GM10248 (cell line): ENCODE data around the gene TRDN.
"Not testable (repeated sequence)": the region's sequence is repeated elsewhere in the genome, so short reads cannot be mapped to it uniquely, and the experiment has no call there.

Experiments used
- CTCF ChIA-PET: fragments of 300-600 bp; sonication (Branson Sonifier 250); formaldehyde crosslinking; extraction: SDS; loops from one replicate; lab custom pipeline; 2021; ENCODE audit warnings: antibody characterized with exemption; lab: Yijun Ruan, JAX
- POLR2A ChIA-PET: fragments of 350-650 bp; sonication (Branson Sonifier 250); formaldehyde crosslinking; extraction: SDS; loops from one replicate; lab custom pipeline; 2020; ENCODE audit warnings: antibody characterized with exemption; lab: Yijun Ruan, JAX
- DNase-seq: peaks from one replicate; pipeline ENCODE4 v3.0.0; 2012; ENCODE audit errors: extremely low spot score
- TF ChIP-seq, protein P1 (sequence below): IDR thresholded peaks from 2 replicates; pipeline ENCODE4 v1.5.1; 2012; ENCODE audit warnings: mild to moderate bottlenecking, low read depth; ENCODE audit errors: extremely low read depth, missing control alignments, control extremely low read depth

Gene TRDN

DNA sequence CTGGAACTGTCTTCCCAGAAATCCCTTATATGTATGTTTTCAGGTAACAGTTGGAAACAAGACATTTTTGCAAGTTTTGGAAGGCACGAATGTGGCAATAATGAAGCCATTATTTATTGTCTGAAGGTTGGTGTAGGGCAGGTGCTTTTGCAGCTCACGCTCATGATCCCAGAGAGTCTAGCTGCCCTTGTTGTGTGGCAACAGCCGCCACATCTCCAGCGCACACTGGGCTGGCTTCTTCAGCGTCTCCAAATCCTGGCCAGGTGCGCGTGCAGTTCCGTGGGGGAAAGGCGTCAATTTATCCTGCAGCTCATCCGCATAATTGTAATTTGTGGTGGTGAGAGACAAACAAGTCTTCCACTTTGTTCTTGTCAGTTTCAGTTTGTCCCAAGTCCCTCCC, 71.2 kb downstream of the TRDN start:
- no peak for DNase-seq
- ChIA-PET POLR2A (no interaction called here), CTCF (interaction anchor here (0.8 to 1.5 kb wide), 2 partner anchors 13 to 28 kb away, joined by 3 read pairs; no protein-coding TSS in a partner anchor)
- TF ChIP-seq, protein P1, sequence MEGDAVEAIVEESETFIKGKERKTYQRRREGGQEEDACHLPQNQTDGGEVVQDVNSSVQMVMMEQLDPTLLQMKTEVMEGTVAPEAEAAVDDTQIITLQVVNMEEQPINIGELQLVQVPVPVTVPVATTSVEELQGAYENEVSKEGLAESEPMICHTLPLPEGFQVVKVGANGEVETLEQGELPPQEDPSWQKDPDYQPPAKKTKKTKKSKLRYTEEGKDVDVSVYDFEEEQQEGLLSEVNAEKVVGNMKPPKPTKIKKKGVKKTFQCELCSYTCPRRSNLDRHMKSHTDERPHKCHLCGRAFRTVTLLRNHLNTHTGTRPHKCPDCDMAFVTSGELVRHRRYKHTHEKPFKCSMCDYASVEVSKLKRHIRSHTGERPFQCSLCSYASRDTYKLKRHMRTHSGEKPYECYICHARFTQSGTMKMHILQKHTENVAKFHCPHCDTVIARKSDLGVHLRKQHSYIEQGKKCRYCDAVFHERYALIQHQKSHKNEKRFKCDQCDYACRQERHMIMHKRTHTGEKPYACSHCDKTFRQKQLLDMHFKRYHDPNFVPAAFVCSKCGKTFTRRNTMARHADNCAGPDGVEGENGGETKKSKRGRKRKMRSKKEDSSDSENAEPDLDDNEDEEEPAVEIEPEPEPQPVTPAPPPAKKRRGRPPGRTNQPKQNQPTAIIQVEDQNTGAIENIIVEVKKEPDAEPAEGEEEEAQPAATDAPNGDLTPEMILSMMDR, result no peak

DNA sequence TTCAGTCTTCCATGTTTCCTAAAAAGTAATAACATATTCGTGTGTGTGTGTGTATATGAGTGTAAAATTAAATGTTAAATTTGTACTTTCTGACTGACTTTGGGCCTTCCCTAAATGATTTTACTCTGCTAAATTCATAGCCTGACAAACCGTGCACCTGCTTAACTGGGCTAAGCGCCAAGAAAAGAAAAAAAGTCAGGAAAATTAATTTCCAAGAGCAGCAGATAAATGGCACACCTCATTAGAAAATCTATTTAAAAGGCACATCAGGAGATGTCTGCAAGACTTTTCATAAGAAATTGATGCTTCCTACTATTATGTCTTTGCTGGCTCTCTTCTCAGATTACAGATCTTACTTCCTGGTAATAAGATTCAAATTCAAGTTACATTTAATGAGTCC, 72.4 kb downstream of the TRDN start:
- POLR2A ChIA-PET, result no interaction called here

DNA sequence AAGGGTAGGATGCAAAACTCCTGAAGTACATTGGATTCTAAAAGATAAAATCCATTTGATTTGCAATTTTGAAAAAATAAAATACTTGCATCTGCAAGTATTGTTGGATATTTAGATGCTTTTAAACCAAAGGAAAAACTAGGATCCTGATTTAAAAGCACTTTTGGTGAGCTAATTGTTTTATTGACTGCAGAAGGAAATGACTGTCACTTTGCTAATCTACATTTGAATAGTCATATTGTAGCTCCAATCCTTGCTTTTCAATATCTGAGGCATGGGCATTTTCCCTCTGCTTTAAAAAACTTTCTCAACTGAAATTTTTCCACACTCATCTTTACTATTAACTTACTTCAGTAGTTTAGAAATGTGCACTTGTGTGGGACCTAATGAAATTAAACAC, 74.1 kb downstream of the TRDN start:
- TF ChIP-seq, protein P1, result no peak
- ChIA-PET CTCF (no interaction called here), POLR2A (no interaction called here)
- DNase-seq, result no peak

More for the DNA sequence above, 72.4 kb downstream of the TRDN start:
- CTCF ChIA-PET, result no interaction called here
- TF ChIP-seq, protein P1, result no peak
- no peak for DNase-seq

DNA sequence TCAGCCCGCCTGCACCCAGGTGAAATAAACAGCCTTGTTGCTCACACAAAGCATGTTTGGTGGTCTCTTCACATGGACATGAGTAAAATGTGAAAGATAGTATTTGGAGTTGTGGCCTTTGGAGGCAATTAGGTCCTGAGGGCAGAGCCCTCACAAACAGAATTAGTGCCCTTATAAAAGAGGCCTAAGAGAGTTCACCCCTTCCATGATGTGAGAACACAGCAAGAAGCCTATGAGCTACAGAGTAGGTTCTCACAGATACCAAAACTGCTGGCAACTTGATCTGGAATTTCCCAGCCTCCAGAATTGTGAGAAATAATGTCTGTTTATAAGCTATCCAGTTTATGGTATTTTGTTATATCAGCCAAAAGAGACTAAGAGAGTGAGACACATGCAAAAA, 74.5 kb downstream of the TRDN start:
- ChIA-PET POLR2A (no interaction called here), CTCF (no interaction called here)
- TF ChIP-seq, protein P1, result no peak
- no peak for DNase-seq

DNA sequence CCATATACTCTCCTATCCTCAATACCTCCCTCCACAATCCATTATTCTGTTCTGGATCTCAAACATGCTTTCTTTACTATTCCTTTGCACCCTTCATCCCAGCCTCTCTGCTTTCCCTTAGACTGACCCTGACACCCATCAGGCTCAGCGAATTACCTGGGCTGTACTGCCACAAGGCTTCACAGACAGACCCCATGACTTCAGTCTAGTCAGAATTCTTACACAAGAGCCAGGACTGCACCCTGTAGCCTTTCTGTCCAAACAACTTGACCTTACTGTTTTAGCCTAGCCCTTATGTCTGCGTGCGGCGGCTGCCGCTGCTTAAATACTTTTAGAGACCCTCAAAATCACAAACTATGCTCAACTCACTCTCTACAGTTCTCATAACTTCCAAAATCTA, 76.9 kb downstream of the TRDN start:
- DNase-seq, POLR2A ChIA-PET, CTCF ChIA-PET: not testable (repeated sequence)

DNA sequence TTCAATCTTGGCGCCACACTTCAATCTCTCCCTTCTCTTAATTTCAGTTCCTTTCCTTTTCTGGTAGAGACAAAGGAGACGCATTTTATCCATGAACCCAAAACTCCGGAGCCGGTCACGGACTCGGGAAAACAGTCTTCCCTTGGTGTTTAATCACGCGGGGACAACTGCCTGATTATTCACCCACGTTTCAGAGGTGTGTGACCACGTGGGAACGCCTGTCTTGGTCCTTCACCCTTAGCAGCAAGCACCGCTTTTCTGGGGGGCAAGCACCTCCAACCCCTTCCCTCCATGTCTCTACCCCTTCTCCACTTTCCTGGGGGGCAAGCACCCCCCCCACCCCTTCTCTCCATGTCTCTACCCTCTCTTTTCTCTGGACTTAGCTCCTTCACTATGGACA, 79.3 kb downstream of the TRDN start:
- DNase-seq, CTCF ChIA-PET, POLR2A ChIA-PET: not testable (repeated sequence)

DNA sequence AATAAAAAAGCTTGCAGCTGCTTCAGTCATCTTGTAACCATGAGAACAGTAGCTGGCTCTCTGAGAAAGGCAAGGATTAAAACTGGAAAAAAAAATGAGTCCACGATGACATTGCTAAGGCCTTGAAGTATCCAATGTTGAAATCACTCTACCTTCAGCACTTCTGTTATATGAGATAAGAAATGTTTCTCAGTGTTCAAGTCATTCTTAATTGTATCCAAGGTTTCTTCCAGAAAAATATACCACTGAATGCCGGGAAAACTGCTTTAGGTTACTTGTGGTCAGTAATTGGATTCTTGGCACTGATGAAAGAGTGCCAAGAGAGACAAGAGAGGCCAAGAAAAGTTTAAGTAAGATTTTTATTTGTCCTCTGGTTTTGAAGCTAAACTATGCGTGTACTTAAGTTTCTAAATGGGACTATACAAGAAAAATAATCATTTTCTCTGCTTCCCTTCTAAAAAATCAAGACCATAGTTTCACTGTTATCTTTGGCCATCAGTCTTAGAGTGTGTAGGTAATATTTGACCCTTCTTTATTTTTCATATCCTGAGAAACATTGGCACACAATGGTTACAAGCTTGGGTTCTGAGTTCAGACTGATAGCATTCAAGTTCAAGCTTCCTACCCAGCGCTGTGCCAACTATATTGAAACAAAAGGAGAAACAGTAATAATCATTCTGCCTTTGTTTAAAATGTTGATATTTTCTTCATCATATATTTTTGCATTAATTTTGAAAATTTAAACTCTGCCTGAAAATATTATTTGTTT, 84.6 kb downstream of the TRDN start:
- DNase-seq, result no peak
- TF ChIP-seq, protein P1, result no peak
- ChIA-PET CTCF (interaction anchor here (0.8 kb wide), 1 partner anchor 13 kb away, joined by 3 read pairs; no protein-coding TSS in a partner anchor), POLR2A (no interaction called here)
